ENCODE results near the gene OBP2B.

GRCh38 chr9:133168432-133168831 lies 40.6 kb downstream of the OBP2B start:
- TF ChIP-seq CTCF (IDR thresholded peaks at IDR 0.05) (no peak), REST (IDR thresholded peaks at IDR 0.05; ENCODE audit: insufficient read depth in 1 of 2, low read depth in 2 of 2, low read length in 1 of 2) (no peak), TCF7L2 (IDR thresholded peaks at IDR 0.05; ENCODE audit: low read depth, low read length) (no peak), POLR2AphosphoS5 (IDR thresholded peaks at IDR 0.05; ENCODE audit: low read depth, low read length) (no peak)

Measured in Panc1 (cell line).